HG03064 (cell line): ENCODE results near the gene EIF6.

ENCODE experiments used
- ATAC-seq: cut with Tn5 transposase; IDR thresholded peaks from one replicate; pipeline ENCODE4 v1.9.1; 2021; ENCODE audit warnings: low read depth; ENCODE audit not compliant: unreplicated experiment

Gene EIF6

DNA sequence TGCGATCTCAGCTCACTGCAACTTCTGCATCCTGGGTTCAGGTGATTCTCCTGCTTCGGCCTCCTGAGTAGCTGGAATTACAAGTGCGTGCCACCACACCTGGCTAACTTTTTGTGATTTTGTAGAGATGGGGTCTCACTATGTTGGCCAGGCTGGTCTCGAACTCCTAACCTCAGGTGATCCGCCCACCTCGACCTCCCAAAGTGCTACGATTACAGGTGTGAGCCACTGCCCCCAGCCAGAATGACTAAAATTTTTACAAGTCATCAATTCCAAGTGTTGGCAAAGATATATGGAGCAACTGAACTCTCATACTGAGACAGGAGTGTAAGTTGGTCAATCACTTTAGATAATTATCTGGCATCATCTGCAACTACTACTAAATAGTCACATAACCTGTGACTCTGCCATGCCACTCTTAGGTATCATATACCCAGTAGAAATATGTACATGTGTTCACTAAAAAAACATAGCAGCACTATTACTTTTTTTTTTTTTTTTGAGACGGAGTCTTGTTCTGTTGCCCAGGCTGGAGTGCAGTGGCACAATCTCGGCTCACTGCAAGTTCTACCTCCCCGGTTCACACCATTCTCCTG is 3.0 kb downstream of the EIF6 start:
- ATAC-seq: no peak

DNA sequence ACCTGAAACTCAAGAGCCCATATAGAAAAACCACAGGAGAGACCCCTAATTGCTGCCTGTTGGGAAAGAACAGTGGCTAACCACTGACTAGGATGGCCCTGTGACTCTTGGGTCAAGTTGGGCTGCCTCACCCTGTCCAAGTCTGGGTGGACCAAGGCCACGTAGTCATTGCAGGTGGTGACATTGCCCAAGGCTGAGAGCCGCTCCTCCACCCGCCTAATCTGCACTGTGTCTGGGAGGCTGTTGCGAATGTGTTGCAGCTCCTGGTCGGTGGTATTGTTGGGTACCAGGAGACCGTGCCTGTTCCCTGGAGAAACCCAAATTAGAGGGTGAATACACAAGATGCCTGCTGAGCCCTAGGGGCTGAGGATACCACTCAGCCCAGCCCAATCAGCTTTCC is 4.0 kb downstream of the EIF6 start:
- no peak for ATAC-seq

DNA sequence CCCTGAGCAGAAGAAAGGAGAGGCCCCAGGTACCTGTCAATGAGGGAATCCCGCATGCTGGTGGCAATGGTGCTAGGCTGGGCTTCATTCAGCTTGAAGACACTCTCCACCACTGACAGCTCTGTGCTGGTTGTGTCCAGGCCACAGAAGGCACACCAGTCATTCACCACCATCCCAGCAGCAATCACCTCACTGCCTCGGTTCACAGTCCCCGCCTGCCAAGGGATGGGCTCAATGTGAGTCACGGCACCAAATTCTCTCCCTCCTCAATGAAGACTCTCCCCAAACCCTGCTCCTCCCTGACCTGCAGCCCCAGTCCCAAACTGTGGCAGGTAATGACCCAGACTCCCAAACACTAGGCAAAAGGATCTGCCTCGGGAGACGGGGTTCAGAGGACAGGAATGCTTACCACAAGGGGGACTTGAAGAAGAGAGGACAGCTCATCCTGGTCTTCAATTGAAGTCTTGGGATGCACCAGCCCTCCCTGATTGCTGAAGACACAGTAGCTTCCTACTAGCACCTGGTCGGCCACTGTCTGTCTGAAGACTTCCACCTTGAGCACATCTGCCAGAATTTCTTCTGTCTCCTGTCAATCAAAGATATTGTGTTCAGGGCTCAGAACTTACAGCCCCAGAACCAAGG is 4.9 kb downstream of the EIF6 start:
- no peak for ATAC-seq

DNA sequence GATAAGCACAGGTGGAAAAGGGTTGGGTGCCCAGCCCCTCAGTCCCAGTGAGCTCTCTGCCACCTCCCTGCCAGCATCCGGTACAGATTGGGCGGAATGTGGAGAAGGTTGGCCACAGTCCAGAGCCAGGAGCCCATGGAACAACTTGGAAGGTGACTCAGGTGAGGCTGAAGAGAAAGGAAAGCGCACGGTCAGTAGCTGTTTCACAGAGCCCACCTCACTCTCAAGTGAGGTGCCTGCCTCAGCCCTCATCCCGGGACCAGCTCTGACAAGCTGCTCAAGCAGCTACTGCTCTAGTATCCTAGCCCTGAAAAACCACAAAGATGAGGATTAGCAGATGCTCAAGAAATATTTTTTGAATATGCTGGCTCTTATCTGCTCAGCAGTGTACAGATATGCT is 5.5 kb downstream of the EIF6 start:
- no peak for ATAC-seq

DNA sequence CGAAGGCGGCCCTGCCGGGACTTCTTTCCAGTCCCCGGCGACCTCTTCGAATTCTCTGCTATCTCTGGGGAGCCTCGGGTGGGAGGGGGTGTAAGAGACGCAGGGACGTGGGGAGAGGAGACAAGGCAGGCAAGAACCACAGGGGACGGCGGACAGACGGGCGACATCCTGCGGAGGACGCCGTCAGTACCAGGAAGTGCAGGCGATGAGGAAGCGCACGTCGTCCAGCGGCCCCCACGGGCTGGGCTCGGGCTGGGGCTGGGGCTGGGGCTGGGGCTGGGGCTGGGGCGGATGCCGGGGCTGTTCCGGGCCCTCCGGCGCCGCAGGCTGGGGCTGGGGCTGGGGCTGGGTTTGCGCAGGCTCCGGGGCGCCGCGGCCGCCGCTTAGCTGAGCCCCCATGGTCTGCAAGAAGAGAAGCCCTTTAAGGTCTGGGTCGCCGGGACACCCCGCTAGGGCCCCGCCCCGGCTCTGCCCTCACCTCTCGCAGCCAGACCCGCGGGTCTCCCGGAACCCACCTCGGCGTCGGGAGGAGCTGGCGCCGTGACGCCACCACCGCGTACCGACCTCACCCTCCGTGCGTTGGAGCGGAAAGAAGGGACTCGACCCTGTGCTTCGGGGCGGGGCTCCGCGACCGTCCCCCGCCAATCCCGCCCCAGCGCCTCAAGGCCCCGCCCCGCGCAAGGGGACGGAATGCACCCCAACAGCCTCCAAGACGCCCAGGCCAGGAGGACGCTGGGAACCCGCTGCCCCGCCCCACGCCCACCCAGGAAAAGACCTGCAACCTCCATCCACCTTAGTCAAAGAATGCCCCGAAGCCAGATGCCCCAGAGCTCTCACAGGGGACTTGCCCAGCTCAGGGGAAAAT is 6.8 kb downstream of the EIF6 start, which contains the start of gene MMP24OS:
MMP24OS (minus strand) TSS at position 592 of the 865 bp plus-strand sequence; CDS start at position 399, 193 bp downstream.
- ATAC-seq: peak; percentile 67

DNA sequence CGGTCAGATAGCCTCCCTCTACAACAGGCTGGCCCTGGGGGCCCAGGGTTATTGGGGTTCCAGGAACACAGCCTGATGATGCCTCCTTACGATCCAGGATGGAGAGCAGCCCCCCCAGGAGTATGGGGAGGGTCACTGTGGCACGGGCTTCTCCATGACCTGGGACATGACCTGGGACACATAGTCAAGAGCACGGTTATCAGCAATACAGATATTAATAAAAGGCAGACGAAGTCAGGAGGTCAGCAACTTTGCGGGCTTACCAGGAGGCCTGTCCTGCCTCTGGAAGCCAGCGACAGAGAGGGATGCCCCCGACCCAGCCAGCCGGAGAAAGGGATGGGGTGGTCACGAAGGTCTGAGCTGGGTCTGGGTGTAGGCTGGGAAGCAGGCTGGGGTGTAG is 7.4 kb downstream of the EIF6 start:
- ATAC-seq: no peak

DNA sequence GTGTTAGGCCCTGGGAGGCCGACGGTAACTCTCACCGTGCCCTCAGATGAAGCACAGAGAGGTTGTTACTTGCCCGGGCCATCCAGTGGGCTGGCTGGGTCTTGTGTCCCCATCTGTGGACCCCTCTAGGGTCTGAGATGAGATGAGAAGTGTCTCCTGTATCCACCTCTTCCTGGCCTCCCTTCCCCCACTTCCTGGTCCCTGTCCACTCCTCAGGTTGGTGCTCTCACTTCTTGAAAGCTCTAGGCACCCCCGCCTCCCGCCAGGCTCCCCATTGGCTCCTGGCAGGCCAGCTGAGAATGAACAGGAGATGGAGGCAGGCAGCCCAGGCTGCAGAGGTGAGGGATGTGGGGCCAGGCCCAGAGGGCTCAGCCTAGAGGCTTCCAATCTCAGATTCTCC is 8.2 kb downstream of the EIF6 start:
- ATAC-seq: no peak

DNA sequence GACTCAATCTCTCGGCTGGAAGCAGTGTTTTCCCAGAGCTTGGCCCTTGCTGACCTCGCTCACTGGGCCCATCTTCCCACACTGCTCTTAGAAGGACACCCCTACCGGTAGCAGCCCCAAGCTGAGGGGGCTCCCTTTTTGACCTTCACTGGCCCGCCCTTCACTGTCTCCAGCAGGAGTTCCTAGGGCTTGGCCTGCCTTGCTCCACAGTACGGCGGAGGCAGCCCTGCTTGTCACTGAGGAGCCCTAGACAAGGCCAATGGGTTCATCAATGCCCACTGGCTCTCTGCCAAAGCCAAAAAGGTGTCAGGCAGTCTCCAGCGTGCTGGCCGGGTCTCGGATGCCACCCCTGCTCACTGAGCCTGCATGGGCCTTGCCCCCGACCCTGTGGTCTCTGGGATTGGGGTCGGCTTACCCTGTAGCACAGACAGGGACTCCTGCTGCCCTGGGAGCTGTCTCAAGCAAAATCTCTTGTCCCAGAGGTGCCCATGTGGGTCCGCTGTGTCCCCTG is 8.8 kb downstream of the EIF6 start:
- ATAC-seq: no peak

DNA sequence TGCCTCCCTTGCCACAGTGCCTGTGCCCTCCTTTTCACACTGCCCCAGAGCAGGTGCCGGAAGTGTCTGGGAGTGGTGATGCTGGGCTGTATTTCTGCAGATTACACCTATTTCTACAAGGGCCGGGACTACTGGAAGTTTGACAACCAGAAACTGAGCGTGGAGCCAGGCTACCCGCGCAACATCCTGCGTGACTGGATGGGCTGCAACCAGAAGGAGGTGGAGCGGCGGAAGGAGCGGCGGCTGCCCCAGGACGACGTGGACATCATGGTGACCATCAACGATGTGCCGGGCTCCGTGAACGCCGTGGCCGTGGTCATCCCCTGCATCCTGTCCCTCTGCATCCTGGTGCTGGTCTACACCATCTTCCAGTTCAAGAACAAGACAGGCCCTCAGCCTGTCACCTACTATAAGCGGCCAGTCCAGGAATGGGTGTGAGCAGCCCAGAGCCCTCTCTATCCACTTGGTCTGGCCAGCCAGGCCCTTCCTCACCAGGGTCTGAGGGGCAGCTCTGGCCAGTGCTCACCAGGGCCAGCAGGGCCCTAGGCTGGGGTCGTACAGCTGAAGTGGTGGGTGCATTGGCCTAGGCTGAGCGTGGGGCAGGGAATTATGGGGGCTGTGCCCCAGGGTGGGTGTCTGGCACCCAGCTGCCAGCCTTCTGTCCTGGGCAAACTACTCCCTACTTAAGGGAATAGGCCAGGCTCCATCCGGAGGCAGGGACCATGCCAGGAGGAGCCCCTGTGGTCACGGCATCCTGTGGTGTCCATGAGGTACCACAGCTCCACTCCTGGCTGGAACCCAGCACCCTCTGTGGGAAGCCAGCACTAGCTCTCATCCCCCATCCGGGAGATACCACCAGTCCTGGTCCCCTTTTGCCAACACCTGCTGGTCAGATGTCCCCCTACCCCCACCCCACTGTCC is 10.1 kb downstream of the EIF6 start:
- no peak for ATAC-seq

DNA sequence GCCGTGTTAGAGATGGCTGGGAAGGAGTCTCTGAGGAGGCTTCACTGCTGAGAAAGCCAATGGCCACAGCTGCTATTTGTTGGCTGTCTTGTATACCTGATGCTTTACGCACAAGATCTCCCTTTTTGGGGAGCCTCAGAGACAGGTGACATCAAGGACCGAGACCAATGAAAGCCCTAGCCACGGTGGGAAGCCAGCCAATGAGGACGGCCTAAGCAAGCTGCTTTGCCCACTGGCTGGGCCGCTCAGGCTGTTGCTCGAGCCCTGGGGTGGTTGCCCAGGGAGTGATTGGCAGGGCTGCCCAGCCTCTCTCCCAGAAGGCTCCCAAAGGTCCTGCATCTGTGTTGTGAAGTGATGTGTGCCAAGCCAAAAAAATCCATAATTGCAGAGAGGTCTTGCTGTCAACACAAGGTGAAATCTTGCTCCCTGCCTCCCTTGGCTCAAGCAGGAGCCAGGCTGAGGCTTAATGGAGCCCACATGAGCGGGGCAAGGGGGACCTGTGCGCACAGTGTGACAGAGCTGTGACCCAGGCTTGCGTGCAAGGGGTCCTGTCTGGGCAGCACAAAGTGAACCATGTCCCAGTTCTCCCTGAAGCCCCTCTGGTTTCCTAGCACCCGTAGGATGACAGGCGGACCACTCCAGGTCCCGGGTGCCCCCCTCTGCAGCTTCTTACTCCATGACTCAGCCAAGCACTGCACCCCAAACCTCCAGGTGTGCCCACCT is 11.0 kb downstream of the EIF6 start:
- no peak for ATAC-seq

DNA sequence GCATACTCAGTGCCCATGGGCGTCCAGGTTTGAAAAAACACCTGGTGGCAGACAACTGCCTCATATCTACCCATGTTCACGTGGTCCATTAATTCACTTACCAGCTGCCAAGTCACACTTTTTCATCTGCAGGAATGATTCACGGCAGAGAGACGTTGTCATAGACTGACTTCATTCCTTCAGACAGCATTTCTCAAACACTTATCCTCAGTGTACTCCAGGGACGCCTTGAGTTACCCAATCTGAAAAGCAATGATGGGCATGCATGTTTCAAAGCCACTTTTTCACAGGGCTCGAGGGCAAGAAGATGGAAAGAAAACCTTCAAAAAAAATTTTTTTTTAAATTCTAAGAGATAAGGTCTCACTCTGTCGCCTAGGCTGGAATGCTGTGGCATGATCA is 12.7 kb downstream of the EIF6 start:
- ATAC-seq: no peak

DNA sequence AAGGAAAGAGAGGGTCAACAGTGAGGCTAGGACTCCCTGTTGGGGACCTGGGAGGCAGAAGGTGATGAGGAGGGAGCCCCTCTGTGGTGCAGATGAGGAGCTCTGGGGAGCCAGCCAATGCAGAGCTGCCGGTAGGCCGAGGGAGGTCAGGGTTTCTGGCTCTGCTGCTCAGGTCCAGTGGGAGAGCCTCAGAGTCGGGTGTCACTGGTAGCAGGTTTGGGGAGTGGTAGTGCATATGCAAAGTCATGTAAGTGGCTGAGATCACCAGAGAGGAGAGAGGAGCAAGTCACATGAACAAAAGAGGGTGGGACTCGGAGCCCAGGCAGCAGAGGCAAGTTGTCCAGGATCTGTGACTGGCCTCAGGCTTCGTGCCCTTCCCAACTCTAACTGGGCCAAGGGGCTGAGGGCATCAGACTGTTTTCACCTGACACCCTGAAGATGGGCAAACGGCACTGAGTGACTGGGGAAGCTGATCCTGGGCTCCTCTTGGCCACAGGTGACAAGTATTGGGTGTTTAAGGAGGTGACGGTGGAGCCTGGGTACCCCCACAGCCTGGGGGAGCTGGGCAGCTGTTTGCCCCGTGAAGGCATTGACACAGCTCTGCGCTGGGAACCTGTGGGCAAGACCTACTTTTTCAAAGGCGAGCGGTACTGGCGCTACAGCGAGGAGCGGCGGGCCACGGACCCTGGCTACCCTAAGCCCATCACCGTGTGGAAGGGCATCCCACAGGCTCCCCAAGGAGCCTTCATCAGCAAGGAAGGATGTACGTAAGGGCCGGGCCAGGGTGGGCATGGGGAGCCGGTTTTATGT is 13.3 kb downstream of the EIF6 start:
- ATAC-seq: no peak

DNA sequence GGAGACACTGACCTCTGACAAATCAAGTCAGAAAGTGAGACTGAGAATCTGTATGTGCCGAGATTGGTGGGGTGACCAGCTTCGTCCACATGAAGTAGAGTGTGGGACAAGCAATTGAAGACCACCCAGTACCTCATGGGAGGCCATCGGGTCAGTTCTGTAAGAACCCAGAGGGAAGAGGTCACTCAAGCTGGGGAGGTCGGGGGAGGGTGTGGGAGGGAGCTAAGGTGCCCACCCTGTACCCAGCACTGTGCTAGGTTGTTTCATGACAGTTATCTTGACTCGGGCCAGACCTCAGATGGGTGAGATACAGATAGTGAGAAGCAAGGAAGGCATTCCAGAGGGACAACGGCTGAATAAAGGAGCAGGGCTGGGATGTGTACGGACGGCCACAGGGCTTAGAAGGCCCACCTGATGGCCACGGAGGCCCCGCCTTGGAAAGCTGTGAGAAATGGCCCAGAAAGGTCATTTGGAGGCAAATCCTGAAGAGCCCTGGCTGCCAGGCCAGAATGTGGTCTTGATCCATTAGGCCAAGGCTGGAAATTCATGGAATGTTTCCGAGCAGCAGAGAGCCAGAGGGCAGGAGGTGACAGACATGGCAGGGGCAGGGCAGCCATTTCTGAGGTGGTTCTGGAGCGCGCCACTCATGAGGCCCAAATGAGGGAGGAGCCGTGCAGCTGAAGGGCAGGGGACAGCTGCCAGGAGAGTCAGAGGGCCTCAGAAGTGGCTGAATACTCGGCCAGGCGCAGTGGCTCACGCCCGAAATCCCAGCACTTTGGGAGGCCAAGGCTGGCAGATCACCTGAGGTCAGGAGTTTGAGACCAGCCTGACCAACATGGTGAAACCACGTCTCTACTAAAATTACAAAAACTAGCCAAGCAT is 14.3 kb downstream of the EIF6 start:
- no peak for ATAC-seq

DNA sequence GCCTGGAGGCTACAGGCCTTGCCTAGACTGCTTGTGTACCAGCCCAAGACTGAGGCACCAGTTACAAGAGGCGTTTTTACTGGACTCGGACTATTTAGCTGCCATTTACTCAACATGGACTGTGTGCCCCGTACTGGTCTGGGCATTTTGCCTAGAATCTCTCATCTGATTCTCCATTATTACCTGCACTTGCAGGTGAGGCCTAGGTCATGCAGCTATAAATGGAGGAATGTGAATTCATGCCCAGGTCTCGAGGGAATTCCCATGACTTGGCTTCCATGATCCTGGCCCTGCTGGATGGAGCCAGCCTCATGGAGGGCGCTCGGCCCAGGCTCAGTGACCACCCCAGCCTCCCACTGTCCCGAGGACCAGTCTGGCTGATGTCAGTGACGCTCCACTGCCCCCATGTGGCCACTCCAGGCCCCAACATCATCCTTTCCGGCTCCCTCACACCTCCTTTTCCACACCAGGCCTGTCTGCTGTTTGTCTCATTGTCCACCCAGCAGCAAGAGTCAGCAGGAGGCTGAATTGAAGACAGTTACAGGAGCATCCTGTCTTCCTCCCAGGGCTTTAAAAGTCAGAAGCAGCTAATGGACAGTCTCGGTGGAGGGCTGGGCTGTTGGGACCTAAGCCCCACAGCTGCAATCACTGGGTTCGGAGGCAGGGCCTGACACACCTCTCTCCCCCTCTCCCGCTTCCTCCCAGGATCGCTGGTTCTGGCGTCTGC is 15.4 kb downstream of the EIF6 start:
- ATAC-seq: no peak

DNA sequence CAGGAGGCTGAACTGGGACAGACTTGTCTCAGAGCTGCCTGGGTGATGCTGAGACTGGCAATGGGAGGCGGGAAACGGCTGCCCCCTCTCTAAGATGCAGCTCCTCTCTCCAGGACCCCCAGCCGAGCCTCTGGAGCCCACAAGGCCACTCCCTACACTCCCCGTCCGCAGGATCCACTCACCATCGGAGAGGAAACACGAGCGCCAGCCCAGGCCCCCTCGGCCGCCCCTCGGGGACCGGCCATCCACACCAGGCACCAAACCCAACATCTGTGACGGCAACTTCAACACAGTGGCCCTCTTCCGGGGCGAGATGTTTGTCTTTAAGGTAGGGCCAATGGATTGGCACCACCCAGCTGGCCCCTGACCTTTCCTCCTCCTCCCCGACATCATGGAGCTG is 17.5 kb downstream of the EIF6 start:
- no peak for ATAC-seq

DNA sequence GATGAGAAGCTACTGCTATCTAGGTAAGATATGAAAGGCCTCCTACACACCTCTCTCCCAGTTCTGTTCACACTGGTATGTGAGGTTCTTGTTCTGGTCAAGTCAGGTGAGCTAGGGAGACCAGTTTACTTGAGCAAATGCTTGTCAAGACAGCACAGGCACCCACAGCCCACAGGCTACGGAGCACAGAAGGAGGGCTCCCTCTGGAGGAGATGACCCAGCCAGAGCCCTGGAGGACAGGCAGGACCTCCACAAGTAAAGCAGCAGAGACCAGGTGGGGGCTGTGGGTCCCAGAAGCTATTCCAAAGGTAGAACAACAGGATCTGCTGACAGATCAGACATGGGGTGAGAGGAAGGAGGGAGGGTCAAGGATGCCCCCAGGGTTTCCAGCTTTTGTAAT is 19.8 kb downstream of the EIF6 start:
- no peak for ATAC-seq
